Pancreas (tissue), 10 donors: Measurements from ENCODE around the gene TM7SF2. TPM values are rescaled to one million over a fixed set of nuclear protein-coding genes. Genes with fewer than 3 reads are reported as not detected.

ENCODE experiments used
- ATAC-seq, 4 donors: fragments of 200-7000 bp; cut with Tn5 transposase; one replicate each; pipeline versions ENCODE4 v1.8.0 to v1.9.1; 2020; ENCODE audit warnings: mild to moderate bottlenecking in 4 of 4, moderate library complexity in 4 of 4
- DNase-seq, 6 donors: peaks; one replicate each; pipeline ENCODE4 v3.0.0-alpha.2; 2020
- FAIRE-seq: peaks from 2 replicates; lab custom pipeline; 2012; peaks lifted over from hg19 to GRCh38; lab: Jason Lieb, UNC
- H3K27ac ChIP-seq, 4 donors: fragments of 200-600 bp; sonication (generic); 1 replicate in 3 of 4; 2 replicates in 1 of 4; pipeline versions ENCODE4 v1.5.0 to v1.8.0; 2020
- H3K27me3 ChIP-seq, 4 donors: fragments of 200-600 bp; one replicate each; pipeline ENCODE4 v1.8.0; 2021
- H3K36me3 ChIP-seq, 3 donors: fragments of 200-600 bp; sonication (generic) in 1 of 3; one replicate each; pipeline versions ENCODE4 v1.5.0 to v1.8.0; 2020 to 2021
- H3K4me1 ChIP-seq, 3 donors: fragments of 200-600 bp; one replicate each; pipeline ENCODE4 v1.8.0; 2021
- H3K4me3 ChIP-seq, 4 donors: fragments of 200-600 bp; sonication (generic) in 2 of 4; one replicate each; pipeline versions ENCODE4 v1.5.0 to v1.8.0; 2020 to 2021
- H3K9me3 ChIP-seq, 4 donors: fragments of 200-600 bp; one replicate each; pipeline ENCODE4 v1.8.0; 2021
- WGBS, 2 donors: extraction: QIAGEN DNeasy Blood & Tissue Kit; methylation state at CpG; one replicate each; pipeline ENCODE4 v1.1.7; 2013; 5-methylcytosine and 5-hydroxymethylcytosine counted together
- intact Hi-C, 3 donors: fragments of 100-400 bp; cut with DNase I; formaldehyde crosslinking; loops; one replicate each; pipeline versions ENCODE4 v1.11.1 to v1.14.2; 2022
- polyA plus RNA-seq, 2 donors: library from polyadenylated mRNA; stranded (reverse); fragments of 200-250 nt; gene quantifications; one replicate each; pipeline ENCODE4 v1.2.3, GENCODE V29; 2013
- total RNA-seq, 6 donors: library from RNA; stranded (reverse); fragmentation: NEBNext Ultra II Directional in 4 of 6; extraction: Animal tissue kit (Norgen Biotek cat#: 25700) in 4 of 6; gene quantifications; one replicate each; pipeline versions ENCODE4 v1.2.1 to v1.2.4, GENCODE V29; 2021 to 2023
- TF ChIP-seq, protein P1 (sequence below), 4 donors: fragments of 200-600 bp; sonication (generic) in 3 of 4; IDR thresholded peaks; one replicate each; pipeline versions ENCODE4 v1.5.0 to v1.8.0; 2021; ENCODE audit warnings: antibody characterized with exemption in 4 of 4
- donor health status: healthy with polysubstance abuse.
- donor health status: DM: no; HTN: no; CAD: no; lungs with moderate emphysema.
- donor health status: DM: no; HTN: no; CAD: no.
- donor health status: control.
- donor health status: control.
- donor health status: Bipolar disorder and iron deficiency.
- donor health status: DM: yes; HTN: yes; CAD: no.
- donor health status: DM: no; HTN: no; CAD: no.
- donor health status: DM: no; HTN: no; CAD: no.
- donor health status: DM: yes; HTN: yes; CAD: no.

Gene TM7SF2
- total and polyA plus RNA-seq, 8 donors = 12.8 to 203 (median 60.6) TPM

GRCh38 chr11:65150509-65151299 is 39.0 kb downstream of the TM7SF2 start:
- Histone ChIP-seq H3K27me3 (no peaks in the 10 kb centered on the region), H3K9me3 (no peaks in the 10 kb centered on the region), H3K27ac (peak overlapping the region; percentile 44 to 84 (median 73)), H3K36me3 (no peaks in the 10 kb centered on the region), H3K4me3 (no peak overlapping the region), H3K4me1 (peaks cover 10 to 26% (median 13%) of the 10 kb centered on the region in 3 donors)
- intact Hi-C loops = no loop called here
- FAIRE-seq = no peak
- TF ChIP-seq, protein P1, sequence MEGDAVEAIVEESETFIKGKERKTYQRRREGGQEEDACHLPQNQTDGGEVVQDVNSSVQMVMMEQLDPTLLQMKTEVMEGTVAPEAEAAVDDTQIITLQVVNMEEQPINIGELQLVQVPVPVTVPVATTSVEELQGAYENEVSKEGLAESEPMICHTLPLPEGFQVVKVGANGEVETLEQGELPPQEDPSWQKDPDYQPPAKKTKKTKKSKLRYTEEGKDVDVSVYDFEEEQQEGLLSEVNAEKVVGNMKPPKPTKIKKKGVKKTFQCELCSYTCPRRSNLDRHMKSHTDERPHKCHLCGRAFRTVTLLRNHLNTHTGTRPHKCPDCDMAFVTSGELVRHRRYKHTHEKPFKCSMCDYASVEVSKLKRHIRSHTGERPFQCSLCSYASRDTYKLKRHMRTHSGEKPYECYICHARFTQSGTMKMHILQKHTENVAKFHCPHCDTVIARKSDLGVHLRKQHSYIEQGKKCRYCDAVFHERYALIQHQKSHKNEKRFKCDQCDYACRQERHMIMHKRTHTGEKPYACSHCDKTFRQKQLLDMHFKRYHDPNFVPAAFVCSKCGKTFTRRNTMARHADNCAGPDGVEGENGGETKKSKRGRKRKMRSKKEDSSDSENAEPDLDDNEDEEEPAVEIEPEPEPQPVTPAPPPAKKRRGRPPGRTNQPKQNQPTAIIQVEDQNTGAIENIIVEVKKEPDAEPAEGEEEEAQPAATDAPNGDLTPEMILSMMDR (IDR thresholded peaks at IDR 0.05) = no peak
- peak; percentile 87 to 97 (median 93) for DNase-seq
- peak; percentile 87 to 94 (median 90) for ATAC-seq
- 30 to 32% methylated on average over 12 of the region's 12 CpGs for WGBS, 2 donors

DNA sequence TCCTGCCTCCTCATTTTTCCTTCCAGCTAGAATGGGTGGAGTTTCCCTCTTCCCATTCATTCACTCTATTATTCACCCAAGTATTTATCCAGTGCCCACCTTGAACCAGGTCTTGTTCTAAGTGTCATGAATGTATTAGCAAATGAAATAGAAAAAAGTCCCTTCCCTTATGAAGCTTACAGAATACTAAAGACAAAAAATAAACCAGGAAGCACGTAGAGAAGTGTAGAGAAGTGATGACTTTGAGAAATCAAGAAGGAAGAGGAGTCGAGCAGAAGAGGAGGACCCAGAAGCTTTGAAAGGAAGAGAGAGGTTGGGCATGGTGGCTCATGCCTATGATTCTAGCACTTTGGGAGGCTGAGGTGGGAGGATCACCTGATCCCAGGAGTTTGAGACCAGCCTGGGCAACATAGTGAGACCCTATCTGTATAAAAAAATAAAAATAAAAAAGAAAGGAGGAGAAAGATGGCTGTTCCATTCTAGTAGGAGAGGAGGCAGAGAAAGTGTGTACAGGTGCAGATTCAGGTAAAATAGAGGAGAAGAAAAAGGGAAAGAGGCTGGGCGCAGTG is 39.7 kb downstream of the TM7SF2 start:
- Histone ChIP-seq H3K9me3 (no peaks in the 10 kb centered on the region), H3K36me3 (no peaks in the 10 kb centered on the region), H3K4me3 (no peak overlapping the region), H3K27me3 (no peaks in the 10 kb centered on the region), H3K27ac (peak overlapping the region; percentile 44 to 84 (median 73)), H3K4me1 (peaks cover 5 to 21% (median 13%) of the 10 kb centered on the region in 3 donors)
- FAIRE-seq = no peak
- DNase-seq = no peak
- intact Hi-C loops = no loop called here
- WGBS, 2 donors = 83 to 97% methylated on average over 3 of the region's 3 CpGs
- ATAC-seq = no peak
- TF ChIP-seq, protein P1 (IDR thresholded peaks at IDR 0.05) = no peak

GRCh38 chr11:65152122-65152521 is 40.5 kb downstream of the TM7SF2 start:
- Histone ChIP-seq H3K4me3 (no peak overlapping the region), H3K4me1 (peaks cover 0 to 19% (median 13%) of the 10 kb centered on the region in 3 donors), H3K9me3 (no peaks in the 10 kb centered on the region), H3K27me3 (no peaks in the 10 kb centered on the region), H3K27ac (peak overlapping the region in 1 of 4 donors; percentile 84), H3K36me3 (no peaks in the 10 kb centered on the region)
- DNase-seq (no peak), FAIRE-seq (no peak), ATAC-seq (no peak)
- WGBS, 2 donors = 82 to 90% methylated on average over 2 of the region's 2 CpGs
- intact Hi-C loops = no loop called here
- TF ChIP-seq, protein P1 (IDR thresholded peaks at IDR 0.05) = no peak

DNA sequence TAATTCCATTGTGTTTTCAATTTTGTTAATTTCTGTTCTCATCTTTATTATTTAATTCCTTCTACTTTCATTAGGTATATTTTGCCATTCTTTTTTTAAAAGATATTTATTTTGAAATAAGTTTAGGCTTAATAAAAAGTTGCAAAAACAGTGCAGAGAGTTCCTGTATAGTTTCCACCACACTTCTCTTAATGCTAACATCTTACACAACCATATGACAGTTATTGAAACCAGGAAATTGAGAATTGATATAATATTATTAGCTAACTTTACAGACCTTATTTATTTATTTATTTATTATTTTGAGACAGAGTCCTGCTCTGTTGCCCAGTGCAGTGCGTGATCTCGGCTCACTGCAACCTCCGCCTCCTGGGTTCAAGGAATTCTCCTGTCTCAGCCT is 44.6 kb downstream of the TM7SF2 start:
- FAIRE-seq = no peak
- 97 to 99% methylated on average over 3 of the region's 3 CpGs for WGBS, 2 donors
- Histone ChIP-seq H3K4me3 (no peak overlapping the region), H3K9me3 (no peaks in the 10 kb centered on the region), H3K4me1 (peaks cover 0 to 6% (median 0%) of the 10 kb centered on the region in 3 donors), H3K27me3 (no peaks in the 10 kb centered on the region), H3K36me3 (no peaks in the 10 kb centered on the region), H3K27ac (no peak overlapping the region)
- ATAC-seq = no peak
- TF ChIP-seq, protein P1 (IDR thresholded peaks at IDR 0.05) = no peak
- intact Hi-C loops = no loop called here
- no peak for DNase-seq

GRCh38 chr11:65156926-65157325 is 45.3 kb downstream of the TM7SF2 start:
- DNase-seq (no peak), FAIRE-seq (no peak), ATAC-seq (no peak)
- Histone ChIP-seq H3K4me1 (no peaks in the 10 kb centered on the region), H3K9me3 (no peaks in the 10 kb centered on the region), H3K27ac (no peak overlapping the region), H3K4me3 (no peak overlapping the region), H3K36me3 (no peaks in the 10 kb centered on the region), H3K27me3 (no peaks in the 10 kb centered on the region)
- intact Hi-C loops = no loop called here
- WGBS, 2 donors = 87 to 91% methylated on average over 3 of the region's 3 CpGs
- TF ChIP-seq, protein P1 (IDR thresholded peaks at IDR 0.05) = no peak
